Panc1 (cell line): Measurements from ENCODE around the gene HILPDA.

Experiments
- CTCF ChIP-seq: fragments of 450-650 bp; IDR thresholded peaks from 2 replicates; pipeline ENCODE4 v1.5.1; 2017; ENCODE audit warnings: mild to moderate bottlenecking
- REST ChIP-seq, 2 experiments: IDR thresholded peaks; 2 replicates each; pipeline ENCODE4 v1.6.1; 2011 to 2012; ENCODE audit warnings: low read depth in 2 of 2, control low read depth in 1 of 2, low read length in 1 of 2, mild to moderate bottlenecking in 1 of 2, moderate library complexity in 1 of 2; ENCODE audit not compliant: insufficient read depth in 1 of 2

- no peak for TF ChIP-seq CTCF
- TF ChIP-seq REST (IDR thresholded peaks at IDR 0.05; ENCODE audit: insufficient read depth in 1 of 2, low read depth in 2 of 2, low read length in 1 of 2): no peak
These were observed 5.3 kb upstream of the HILPDA start for GRCh38 chr7:128450409-128450808.
